GM18520 (cell line): ENCODE data around the gene STKLD1.

Experiments
- ATAC-seq: cut with Tn5 transposase; IDR thresholded peaks from one replicate; pipeline ENCODE4 v1.9.1; 2021; ENCODE audit not compliant: unreplicated experiment

The STKLD1 gene

GRCh38 chr9:133344979-133345378 lies 31.2 kb upstream of the STKLD1 start:
- no peak for ATAC-seq

- ATAC-seq: no peak
Measured at GRCh38 chr9:133345596-133345995, 30.6 kb upstream of the STKLD1 start.

GRCh38 chr9:133346021-133346785 lies 30.0 kb upstream of the STKLD1 start:
- ATAC-seq: no peak

GRCh38 chr9:133347515-133347984 lies 28.6 kb upstream of the STKLD1 start:
- peak; percentile 17 for ATAC-seq

DNA sequence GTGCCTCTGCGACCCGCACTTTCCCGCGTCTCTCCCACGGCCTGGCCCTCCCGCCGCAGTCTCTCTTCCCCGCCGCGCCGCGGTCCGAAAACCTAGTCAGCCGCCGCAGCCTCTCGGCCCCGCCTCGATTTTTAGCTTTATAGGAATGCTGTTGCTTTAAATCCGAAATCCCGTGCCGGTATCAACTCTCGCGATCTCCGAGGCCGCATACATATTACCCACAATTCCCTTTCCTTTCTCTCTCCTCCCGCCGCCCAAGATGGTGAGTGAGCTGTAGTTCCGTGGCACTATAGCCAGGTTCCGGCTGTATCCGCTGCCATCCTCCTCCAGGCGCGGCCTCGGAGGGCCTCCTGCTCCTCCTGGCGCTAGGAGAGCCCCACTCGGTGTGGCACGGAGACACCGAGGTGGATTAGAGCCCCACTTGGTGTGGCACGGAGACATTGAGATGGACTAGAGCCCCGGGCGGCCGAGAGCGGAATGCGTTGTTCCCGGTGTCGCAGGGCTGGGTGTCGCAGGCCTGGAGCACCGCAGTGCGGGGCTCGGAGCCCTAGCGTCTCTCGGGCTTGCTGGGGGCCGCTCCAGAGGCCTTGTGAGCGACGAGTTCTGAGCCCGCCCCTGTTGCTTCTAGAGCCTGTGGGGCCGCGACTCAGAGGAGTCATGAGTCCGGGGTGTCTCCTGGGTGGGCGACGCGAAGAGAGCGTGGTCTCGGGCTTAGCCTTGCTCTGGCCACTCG lies 28.0 kb upstream of the STKLD1 start, which contains the start of the genes MED22 and RPL7A:
TSS of gene MED22 (minus strand) at position 147 of the 733 bp plus-strand sequence. CDS start 1,469 bp downstream, outside the sequence.
TSS of gene RPL7A (plus strand) at position 234 of the 733 bp plus-strand sequence. CDS start at position 260, 26 bp downstream.
- ATAC-seq: peak; percentile 58

GRCh38 chr9:133348718-133349573 lies 27.2 kb upstream of the STKLD1 start:
- ATAC-seq: no peak

DNA sequence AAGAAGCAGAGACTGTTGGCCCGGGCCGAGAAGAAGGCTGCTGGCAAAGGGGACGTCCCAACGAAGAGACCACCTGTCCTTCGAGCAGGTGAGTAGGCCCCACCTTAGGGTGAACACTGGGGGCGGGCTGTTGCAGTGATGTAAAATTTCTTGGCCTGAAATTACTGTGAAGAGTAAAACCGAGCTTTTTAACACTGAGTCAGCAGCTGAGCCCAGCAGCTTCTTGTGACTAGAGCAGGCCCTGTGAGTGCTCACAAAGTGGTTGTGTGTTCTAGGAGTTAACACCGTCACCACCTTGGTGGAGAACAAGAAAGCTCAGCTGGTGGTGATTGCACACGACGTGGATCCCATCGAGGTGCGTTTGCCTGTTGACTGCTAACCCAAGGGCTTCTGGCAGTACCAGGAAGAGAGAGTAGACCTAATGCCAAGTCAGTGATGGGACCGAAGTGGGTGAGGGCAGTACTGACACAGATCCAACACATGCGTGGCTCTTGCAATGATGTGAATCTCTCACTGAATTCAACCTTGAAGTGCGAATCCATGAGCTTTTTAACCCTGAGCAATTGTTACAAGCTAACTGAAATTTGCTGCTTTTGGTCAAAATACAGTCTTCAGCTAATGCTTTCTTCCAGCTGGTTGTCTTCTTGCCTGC lies 26.1 kb upstream of the STKLD1 start:
- ATAC-seq: no peak

DNA sequence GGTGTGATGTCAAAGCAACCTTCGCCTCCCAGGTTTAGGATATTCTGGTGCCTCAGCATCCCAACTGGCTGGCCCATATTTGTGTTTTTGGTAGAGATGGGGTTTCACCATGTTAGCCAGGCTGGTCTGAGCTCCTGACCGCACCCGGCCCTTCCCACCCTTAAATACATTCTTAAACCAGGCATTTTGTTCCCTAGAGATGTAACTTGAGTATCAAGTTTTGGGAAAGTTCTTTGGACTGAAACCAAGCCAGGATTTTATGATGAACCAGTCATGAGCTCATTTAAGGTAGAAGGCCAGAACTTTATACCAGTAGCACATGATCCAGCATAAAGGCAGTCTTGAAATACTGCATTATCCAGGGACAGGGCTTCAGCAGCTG lies 24.6 kb upstream of the STKLD1 start:
- ATAC-seq: no peak

DNA sequence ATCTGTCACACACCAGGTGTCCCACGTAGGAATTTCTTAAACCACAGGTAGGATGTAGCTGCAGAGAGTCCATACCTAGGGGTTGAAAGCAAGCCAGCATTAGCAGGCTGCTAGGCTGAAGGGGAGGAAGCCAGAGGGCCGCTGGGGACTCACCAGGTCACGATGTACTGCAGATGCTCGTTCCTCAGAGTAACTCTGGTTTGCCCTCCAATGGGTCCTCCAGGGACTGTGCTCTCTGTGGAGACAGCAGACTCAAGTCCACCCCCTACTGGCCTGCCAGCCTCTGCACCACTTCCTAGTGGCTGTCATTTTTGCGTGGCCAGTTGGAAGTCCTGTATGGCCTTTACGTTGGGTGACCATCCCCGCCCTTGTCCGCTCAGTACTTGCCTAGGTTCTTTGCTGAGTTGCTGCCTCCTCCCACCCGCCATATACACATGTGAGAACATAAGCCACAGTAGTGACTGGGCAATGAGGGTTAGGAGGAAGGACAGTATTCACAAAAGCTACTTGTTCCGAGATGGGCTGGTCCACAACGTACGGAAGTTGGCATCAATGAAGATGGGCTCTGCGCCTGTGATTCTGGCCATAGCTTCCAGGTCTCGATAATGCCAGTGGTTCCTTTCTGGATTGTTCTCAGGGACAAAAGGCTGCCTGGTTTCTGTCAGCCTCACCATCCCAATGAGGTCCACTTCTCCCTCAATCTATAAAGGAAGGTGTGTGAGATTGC lies 24.1 kb upstream of the STKLD1 start:
- no peak for ATAC-seq

GRCh38 chr9:133352635-133353340 lies 23.4 kb upstream of the STKLD1 start:
- ATAC-seq: no peak

GRCh38 chr9:133353548-133353947 lies 22.6 kb upstream of the STKLD1 start:
- ATAC-seq: no peak

DNA sequence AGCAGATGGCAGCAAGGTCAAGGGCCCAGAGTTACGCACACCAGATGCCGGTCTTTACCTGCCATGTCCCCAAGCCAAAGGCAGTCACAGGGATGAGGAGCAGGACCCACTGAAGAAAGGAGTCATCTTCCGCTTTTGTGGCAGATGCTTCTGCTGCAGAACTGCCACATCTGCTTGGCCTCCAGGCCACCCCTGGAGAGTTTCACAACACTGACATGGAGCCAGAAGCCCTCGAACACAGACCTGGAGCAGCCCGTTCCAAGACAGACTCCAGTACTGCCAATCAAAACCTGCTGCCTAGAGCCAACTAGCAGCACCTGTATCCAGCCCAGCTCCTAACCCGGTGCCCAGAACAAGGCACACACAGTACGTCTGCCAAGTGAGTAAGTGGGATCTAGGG lies 21.4 kb upstream of the STKLD1 start:
- no peak for ATAC-seq

- peak; percentile 12 for ATAC-seq
Measured at GRCh38 chr9:133355881-133356357, 20.2 kb upstream of the STKLD1 start.

DNA sequence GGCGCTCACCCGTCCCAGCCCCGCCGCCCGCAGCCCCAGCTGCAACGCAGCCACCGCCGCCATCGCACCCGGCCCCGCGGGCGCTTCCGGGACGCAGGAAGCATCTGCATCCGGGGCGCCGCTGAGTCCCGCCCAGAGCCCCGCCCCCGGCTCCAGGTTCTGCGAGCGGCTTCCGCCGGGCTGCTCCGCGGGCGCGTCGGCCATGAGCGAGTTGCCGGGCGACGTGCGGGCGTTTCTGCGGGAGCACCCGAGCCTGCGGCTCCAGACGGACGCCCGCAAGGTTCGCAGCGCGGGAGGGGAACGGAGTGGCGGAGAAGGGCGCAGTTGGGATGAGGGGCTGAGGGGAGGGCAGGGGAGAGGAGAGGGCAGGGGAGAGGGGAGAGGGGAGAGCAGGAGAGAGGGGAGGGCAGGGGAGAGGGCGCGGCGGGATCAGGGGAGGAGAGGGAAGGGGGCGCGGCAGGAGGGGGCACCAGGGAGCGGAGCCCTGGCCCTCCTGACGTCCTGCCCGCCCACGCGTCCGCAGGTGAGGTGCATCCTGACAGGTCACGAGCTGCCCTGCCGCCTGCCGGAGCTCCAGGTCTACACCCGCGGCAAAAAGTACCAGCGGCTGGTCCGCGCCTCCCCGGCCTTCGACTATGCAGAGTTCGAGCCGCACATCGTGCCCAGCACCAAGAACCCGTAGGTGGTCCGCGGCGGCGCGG lies 19.6 kb upstream of the STKLD1 start, which contains the start of the genes SURF1 and SURF2:
TSS of gene SURF1 (minus strand) at position 97 of the 701 bp plus-strand sequence. CDS start at position 63, 34 bp downstream.
TSS of gene SURF2 (plus strand) at position 160 of the 701 bp plus-strand sequence. CDS start at position 203, 43 bp downstream.
- ATAC-seq: peak; percentile 52

DNA sequence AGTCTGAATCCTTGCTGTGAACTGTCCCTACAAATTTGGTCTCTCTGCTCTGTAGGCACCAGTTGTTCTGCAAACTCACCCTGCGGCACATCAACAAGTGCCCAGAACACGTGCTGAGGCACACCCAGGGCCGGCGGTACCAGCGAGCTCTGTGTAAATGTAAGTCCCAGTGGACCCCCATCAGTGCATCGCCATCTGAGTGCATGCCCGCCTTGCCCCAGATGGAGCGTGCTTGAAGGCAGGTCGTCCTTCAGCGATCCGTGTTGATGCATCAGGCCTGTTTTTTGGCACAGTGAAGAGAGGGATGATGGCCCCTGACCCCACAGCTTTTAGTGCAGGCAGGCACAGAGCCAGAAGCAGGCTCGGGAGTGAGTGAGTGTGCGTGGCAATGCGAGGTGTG lies 18.5 kb upstream of the STKLD1 start:
- ATAC-seq: no peak

DNA sequence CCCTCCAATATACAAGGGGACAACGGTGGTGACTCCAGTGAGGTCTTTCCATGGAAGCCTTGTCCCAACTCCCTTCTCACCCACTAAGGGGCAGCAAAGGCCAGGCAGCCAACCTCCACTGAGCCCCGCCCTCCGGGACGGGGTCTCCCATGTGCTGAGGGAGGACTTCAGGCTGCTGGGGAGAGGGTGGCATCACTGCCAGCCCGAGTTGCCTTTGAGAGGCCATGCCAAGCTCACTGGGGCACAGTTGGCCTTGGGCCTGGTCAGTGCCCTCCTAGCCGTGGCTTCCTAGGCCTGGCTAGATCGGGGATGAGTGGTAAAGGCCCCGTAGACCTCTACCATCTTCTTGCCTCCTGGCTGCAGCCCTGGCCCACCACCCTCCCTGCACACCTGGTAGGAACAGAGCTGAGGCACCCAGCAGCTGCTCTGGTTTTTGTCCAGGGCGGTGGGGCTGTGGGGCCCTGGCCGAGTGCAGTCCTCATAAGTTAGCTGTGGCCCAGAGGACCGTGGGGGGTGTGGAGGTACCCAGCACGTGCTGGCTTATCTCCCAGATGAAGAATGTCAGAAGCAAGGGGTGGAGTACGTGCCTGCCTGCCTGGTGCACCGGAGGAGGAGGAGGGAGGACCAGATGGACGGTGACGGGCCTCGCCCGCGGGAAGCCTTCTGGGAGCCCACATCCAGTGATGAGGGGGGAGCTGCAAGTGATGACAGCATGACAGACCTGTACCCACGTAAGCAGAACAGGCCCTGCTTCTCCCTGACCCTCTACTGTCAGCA lies 16.6 kb upstream of the STKLD1 start:
- ATAC-seq: no peak
